ENCODE results near the gene CARF.

DNA sequence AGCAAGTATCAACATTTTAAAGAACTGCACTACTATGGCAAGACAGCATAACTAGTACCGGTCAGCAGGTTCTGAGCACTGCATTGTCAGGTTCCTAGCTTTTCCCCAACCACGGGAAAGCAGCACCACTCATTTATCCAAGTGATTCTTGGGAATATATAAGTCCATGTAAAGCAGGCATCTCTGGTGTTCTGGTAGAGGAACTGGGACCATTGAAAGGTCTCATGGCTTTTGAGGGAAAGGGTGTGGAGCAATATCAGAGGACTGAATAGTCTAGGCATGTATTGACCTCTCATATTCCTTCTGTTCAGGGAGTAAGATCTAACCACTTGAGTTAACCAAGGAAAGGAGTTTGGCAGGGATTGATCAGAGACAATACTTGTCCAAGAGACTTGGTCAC is 34.4 kb upstream of the CARF start:
- TF ChIP-seq, protein P1, sequence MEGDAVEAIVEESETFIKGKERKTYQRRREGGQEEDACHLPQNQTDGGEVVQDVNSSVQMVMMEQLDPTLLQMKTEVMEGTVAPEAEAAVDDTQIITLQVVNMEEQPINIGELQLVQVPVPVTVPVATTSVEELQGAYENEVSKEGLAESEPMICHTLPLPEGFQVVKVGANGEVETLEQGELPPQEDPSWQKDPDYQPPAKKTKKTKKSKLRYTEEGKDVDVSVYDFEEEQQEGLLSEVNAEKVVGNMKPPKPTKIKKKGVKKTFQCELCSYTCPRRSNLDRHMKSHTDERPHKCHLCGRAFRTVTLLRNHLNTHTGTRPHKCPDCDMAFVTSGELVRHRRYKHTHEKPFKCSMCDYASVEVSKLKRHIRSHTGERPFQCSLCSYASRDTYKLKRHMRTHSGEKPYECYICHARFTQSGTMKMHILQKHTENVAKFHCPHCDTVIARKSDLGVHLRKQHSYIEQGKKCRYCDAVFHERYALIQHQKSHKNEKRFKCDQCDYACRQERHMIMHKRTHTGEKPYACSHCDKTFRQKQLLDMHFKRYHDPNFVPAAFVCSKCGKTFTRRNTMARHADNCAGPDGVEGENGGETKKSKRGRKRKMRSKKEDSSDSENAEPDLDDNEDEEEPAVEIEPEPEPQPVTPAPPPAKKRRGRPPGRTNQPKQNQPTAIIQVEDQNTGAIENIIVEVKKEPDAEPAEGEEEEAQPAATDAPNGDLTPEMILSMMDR (optimal IDR thresholded peaks at IDR 0.05 in 1 of 3, IDR thresholded peaks at IDR 0.05 in 1 of 3, conservative IDR thresholded peaks at IDR 0.05 in 1 of 3; ENCODE audit: extremely low read depth in 1 of 3, insufficient read depth in 2 of 3, low read length in 3 of 3), result no peak
- TF ChIP-seq EZH2 (IDR thresholded peaks at IDR 0.05; ENCODE audit: low read length), result no peak
